PC-3 (cell line): ENCODE measurements around the gene KANSL3.

Source experiments
- CTCF ChIP-seq: fragments of 300-600 bp; sonication (generic); conservative IDR thresholded peaks from 2 replicates; pipeline ENCODE4 v1.5.1; 2017; ENCODE audit warnings: antibody characterized with exemption, low read depth, mild to moderate bottlenecking, low read length
- EZH2 ChIP-seq: fragments of 300-600 bp; sonication (generic); IDR thresholded peaks from one replicate; pipeline ENCODE4 v1.6.1; 2017; ENCODE audit warnings: antibody characterized with exemption, mild to moderate bottlenecking, low read length; ENCODE audit not compliant: unreplicated experiment

- no peak for TF ChIP-seq EZH2
- no peak for TF ChIP-seq CTCF
Observed at GRCh38 chr2:96594282-96594681, 43.8 kb downstream of the KANSL3 start.
